A673 (cell line): ENCODE results near the gene RORB.

Experiments used
- CTCF ChIP-seq: fragments of 300-800, 200-600 bp; sonication (generic); conservative IDR thresholded peaks from 2 replicates; pipeline ENCODE4 v1.5.1; 2017; ENCODE audit warnings: low read depth, mild to moderate bottlenecking, antibody characterized with exemption, low read length, moderate library complexity, mixed read lengths
- EZH2 ChIP-seq: fragments of 200-600 bp; sonication (generic); IDR thresholded peaks from 2 replicates; pipeline ENCODE4 v1.6.1; 2017; ENCODE audit warnings: borderline replicate concordance, low read depth, mild to moderate bottlenecking, mixed read lengths, antibody characterized with exemption, low read length; ENCODE audit not compliant: poor library complexity, severe bottlenecking

DNA sequence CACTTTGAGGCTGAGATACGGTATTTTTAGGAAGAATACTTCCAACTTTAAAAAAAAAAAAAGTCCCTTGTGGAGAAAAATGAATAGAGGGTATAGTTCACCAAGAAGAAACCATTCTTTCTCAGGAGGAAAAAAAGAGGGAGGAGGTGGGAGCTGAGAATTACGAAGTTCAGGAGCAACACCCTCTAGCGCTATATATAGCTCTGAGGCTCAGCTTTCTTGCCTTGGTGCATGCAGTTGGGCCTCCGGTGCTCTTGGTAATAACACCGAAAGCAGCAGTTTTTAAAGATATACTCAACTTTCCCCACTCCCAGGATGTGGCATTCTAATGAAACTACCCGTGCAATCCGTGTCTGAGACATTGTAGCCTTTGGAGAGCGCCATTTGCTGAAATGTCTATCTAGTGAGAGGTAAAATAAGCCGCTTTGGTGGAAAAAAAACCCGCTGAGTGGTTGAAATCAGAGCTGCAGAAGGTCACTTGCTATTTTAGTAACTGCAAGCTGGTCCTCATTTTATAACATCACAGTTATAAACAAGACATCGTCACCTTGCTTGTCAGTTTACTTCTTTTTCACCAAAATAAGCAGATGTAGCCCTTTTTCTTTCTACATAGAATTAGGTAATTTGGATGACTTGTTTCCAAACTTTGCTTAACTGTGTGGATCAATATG lies 156.4 kb downstream of the RORB start:
- TF ChIP-seq CTCF (no peak), EZH2 (no peak)
